ENCODE measurements around the gene NPB.
A peak's percentile ranks its signal among the peaks of the same experiment; 100 is the strongest.
"Not testable (repeated sequence)": the region's sequence is repeated elsewhere in the genome, so short reads cannot be mapped to it uniquely, and the experiment has no call there.

Gene NPB

GRCh38 chr17:81916234-81917001 is 14.4 kb downstream of the NPB start:
- no peaks in the 10 kb centered on the region for H3K9me3 ChIP-seq (ENCODE audit: control insufficient read depth in 2 of 2, low read length in 2 of 2)
- no peak overlapping the region for H3K9ac ChIP-seq (ENCODE audit: low read length in 2 of 2)
- no peak overlapping the region for H3K27ac ChIP-seq (ENCODE audit: low read length)
- no peaks in the 10 kb centered on the region for H3K27me3 ChIP-seq (ENCODE audit: control insufficient read depth in 1 of 2, insufficient read depth in 2 of 2, low read length in 2 of 2)
- peaks cover 29% of the 10 kb centered on the region for H3K4me1 ChIP-seq (ENCODE audit: control insufficient read depth, insufficient read depth, low read length)
- peaks cover 22 to 36% of the 10 kb centered on the region in 2 donors for H3K36me3 ChIP-seq (ENCODE audit: control insufficient read depth in 2 of 2, insufficient read depth in 2 of 2, low read length in 2 of 2)
- H3K4me3 ChIP-seq (ENCODE audit: low read length in 2 of 2) = peak overlapping the region in 1 of 2 donors; percentile 83

- peak within 1 kb of the TSS; percentile 52 to 60 for H3K9ac ChIP-seq (ENCODE audit: low read length in 2 of 2)
- no peaks in the 10 kb centered on the region for H3K27me3 ChIP-seq (ENCODE audit: control insufficient read depth in 1 of 2, insufficient read depth in 2 of 2, low read length in 2 of 2)
- peaks cover 26 to 43% of the 10 kb centered on the region in 2 donors for H3K36me3 ChIP-seq (ENCODE audit: control insufficient read depth in 2 of 2, insufficient read depth in 2 of 2, low read length in 2 of 2)
- H3K27ac ChIP-seq (ENCODE audit: low read length) = no peak within 1 kb of the TSS
- no peaks in the 10 kb centered on the region for H3K9me3 ChIP-seq (ENCODE audit: control insufficient read depth in 2 of 2, low read length in 2 of 2)
- peaks cover 36% of the 10 kb centered on the region for H3K4me1 ChIP-seq (ENCODE audit: control insufficient read depth, insufficient read depth, low read length)
- peak within 1 kb of the TSS; percentile 76 to 83 for H3K4me3 ChIP-seq (ENCODE audit: low read length in 2 of 2)
Observed at GRCh38 chr17:81917565-81918332, 15.7 kb downstream of the NPB start, which contains the start of gene SIRT7. TSS of gene SIRT7 (minus strand) at chr17:81918176. CDS start at chr17:81918131, 45 bp downstream.

GRCh38 chr17:81918333-81918669 is 16.3 kb downstream of the NPB start:
- Histone ChIP-seq H3K4me1 (ENCODE audit: control insufficient read depth, insufficient read depth, low read length) (peaks cover 41% of the 10 kb centered on the region), H3K36me3 (ENCODE audit: control insufficient read depth in 2 of 2, insufficient read depth in 2 of 2, low read length in 2 of 2) (peaks cover 26 to 41% of the 10 kb centered on the region in 2 donors), H3K4me3 (ENCODE audit: low read length in 2 of 2) (peak overlapping the region; percentile 46 to 83)
- not testable (repeated sequence) for H3K9ac ChIP-seq (ENCODE audit: low read length in 2 of 2); H3K9me3 ChIP-seq (ENCODE audit: control insufficient read depth in 2 of 2, low read length in 2 of 2); H3K27me3 ChIP-seq (ENCODE audit: control insufficient read depth in 1 of 2, insufficient read depth in 2 of 2, low read length in 2 of 2); H3K27ac ChIP-seq (ENCODE audit: low read length)

GRCh38 chr17:81918832-81919545 is 17.0 kb downstream of the NPB start:
- peaks cover 48% of the 10 kb centered on the region for H3K4me1 ChIP-seq (ENCODE audit: control insufficient read depth, insufficient read depth, low read length)
- H3K36me3 ChIP-seq (ENCODE audit: control insufficient read depth in 2 of 2, insufficient read depth in 2 of 2, low read length in 2 of 2) = peaks cover 22 to 35% of the 10 kb centered on the region in 2 donors
- H3K27me3 ChIP-seq (ENCODE audit: control insufficient read depth in 1 of 2, insufficient read depth in 2 of 2, low read length in 2 of 2) = no peaks in the 10 kb centered on the region
- no peak overlapping the region for H3K27ac ChIP-seq (ENCODE audit: low read length)
- H3K9me3 ChIP-seq (ENCODE audit: control insufficient read depth in 2 of 2, low read length in 2 of 2) = no peaks in the 10 kb centered on the region
- no peak overlapping the region for H3K9ac ChIP-seq (ENCODE audit: low read length in 2 of 2)
- no peak overlapping the region for H3K4me3 ChIP-seq (ENCODE audit: low read length in 2 of 2)

GRCh38 chr17:81920612-81921536 is 18.8 kb downstream of the NPB start:
- H3K27ac ChIP-seq (ENCODE audit: low read length) = no peak overlapping the region
- peaks cover 62% of the 10 kb centered on the region for H3K4me1 ChIP-seq (ENCODE audit: control insufficient read depth, insufficient read depth, low read length)
- H3K4me3 ChIP-seq (ENCODE audit: low read length in 2 of 2) = no peak overlapping the region
- no peaks in the 10 kb centered on the region for H3K9me3 ChIP-seq (ENCODE audit: control insufficient read depth in 2 of 2, low read length in 2 of 2)
- H3K36me3 ChIP-seq (ENCODE audit: control insufficient read depth in 2 of 2, insufficient read depth in 2 of 2, low read length in 2 of 2) = peaks cover 11 to 20% of the 10 kb centered on the region in 2 donors
- no peak overlapping the region for H3K9ac ChIP-seq (ENCODE audit: low read length in 2 of 2)
- H3K27me3 ChIP-seq (ENCODE audit: control insufficient read depth in 1 of 2, insufficient read depth in 2 of 2, low read length in 2 of 2) = no peaks in the 10 kb centered on the region

- peaks cover 11 to 20% of the 10 kb centered on the region in 2 donors for H3K36me3 ChIP-seq (ENCODE audit: control insufficient read depth in 2 of 2, insufficient read depth in 2 of 2, low read length in 2 of 2)
- H3K9me3 ChIP-seq (ENCODE audit: control insufficient read depth in 2 of 2, low read length in 2 of 2) = no peaks in the 10 kb centered on the region
- no peak overlapping the region for H3K4me3 ChIP-seq (ENCODE audit: low read length in 2 of 2)
- H3K4me1 ChIP-seq (ENCODE audit: control insufficient read depth, insufficient read depth, low read length) = peaks cover 64% of the 10 kb centered on the region
- H3K27me3 ChIP-seq (ENCODE audit: control insufficient read depth in 1 of 2, insufficient read depth in 2 of 2, low read length in 2 of 2) = no peaks in the 10 kb centered on the region
- H3K27ac ChIP-seq (ENCODE audit: low read length) = no peak overlapping the region
- no peak overlapping the region for H3K9ac ChIP-seq (ENCODE audit: low read length in 2 of 2)
Observed at GRCh38 chr17:81921537-81921862, 19.5 kb downstream of the NPB start.

GRCh38 chr17:81921996-81922565 is 20.0 kb downstream of the NPB start:
- Histone ChIP-seq H3K36me3 (ENCODE audit: control insufficient read depth in 2 of 2, insufficient read depth in 2 of 2, low read length in 2 of 2) (peaks cover 11 to 20% of the 10 kb centered on the region in 2 donors), H3K9ac (ENCODE audit: low read length in 2 of 2) (no peak overlapping the region), H3K9me3 (ENCODE audit: control insufficient read depth in 2 of 2, low read length in 2 of 2) (no peaks in the 10 kb centered on the region), H3K4me3 (ENCODE audit: low read length in 2 of 2) (no peak overlapping the region), H3K4me1 (ENCODE audit: control insufficient read depth, insufficient read depth, low read length) (peaks cover 59% of the 10 kb centered on the region), H3K27ac (ENCODE audit: low read length) (no peak overlapping the region), H3K27me3 (ENCODE audit: control insufficient read depth in 1 of 2, insufficient read depth in 2 of 2, low read length in 2 of 2) (no peaks in the 10 kb centered on the region)

GRCh38 chr17:81922566-81923301 is 20.7 kb downstream of the NPB start:
- Histone ChIP-seq H3K27me3 (ENCODE audit: control insufficient read depth in 1 of 2, insufficient read depth in 2 of 2, low read length in 2 of 2) (no peaks in the 10 kb centered on the region), H3K27ac (ENCODE audit: low read length) (no peak overlapping the region), H3K9ac (ENCODE audit: low read length in 2 of 2) (no peak overlapping the region), H3K36me3 (ENCODE audit: control insufficient read depth in 2 of 2, insufficient read depth in 2 of 2, low read length in 2 of 2) (peaks cover 11 to 20% of the 10 kb centered on the region in 2 donors), H3K4me3 (ENCODE audit: low read length in 2 of 2) (peak overlapping the region in 1 of 2 donors; percentile 64), H3K9me3 (ENCODE audit: control insufficient read depth in 2 of 2, low read length in 2 of 2) (no peaks in the 10 kb centered on the region), H3K4me1 (ENCODE audit: control insufficient read depth, insufficient read depth, low read length) (peaks cover 54% of the 10 kb centered on the region)

Data from stomach smooth muscle (tissue), 2 donors.